Tibial artery (tissue), 4 donors: ENCODE measurements around the gene STARD10.

Source experiments
- DNase-seq, 2 donors: peaks; one replicate each; pipeline ENCODE4 v3.0.0-alpha.2; 2019
- H3K27ac ChIP-seq, 2 donors: fragments of 200-600 bp; sonication (generic) in 1 of 2; 1 replicate in 1 of 2; 2 replicates in 1 of 2; pipeline ENCODE4 v1.5.1; 2018 to 2019; ENCODE audit warnings: mild to moderate bottlenecking in 1 of 2
- H3K27me3 ChIP-seq, 2 donors: fragments of 200-600 bp; sonication (generic) in 1 of 2; one replicate each; pipeline versions ENCODE4 v1.5.1 to v1.6.0; 2016 to 2019
- H3K36me3 ChIP-seq, 3 donors: fragments of 200-600 bp; sonication (generic) in 2 of 3; one replicate each; pipeline ENCODE4 v1.5.1; 2016 to 2019; ENCODE audit warnings: mild to moderate bottlenecking in 2 of 3
- H3K4me1 ChIP-seq, 4 donors: fragments of 200-600 bp; sonication (generic) in 2 of 4; 1 replicate in 3 of 4; 2 replicates in 1 of 4; pipeline ENCODE4 v1.5.1; 2016 to 2019
- H3K4me3 ChIP-seq, 2 donors: fragments of 200-600 bp; sonication (generic) in 1 of 2; 1 replicate in 1 of 2; 2 replicates in 1 of 2; pipeline ENCODE4 v1.5.1; 2018 to 2019; ENCODE audit warnings: mild to moderate bottlenecking in 2 of 2
- H3K9me3 ChIP-seq, 3 donors: fragments of 200-600 bp; sonication (generic) in 1 of 3; one replicate each; pipeline ENCODE4 v1.5.1; 2016 to 2019
- CTCF ChIP-seq, 2 experiments: fragments of 200-600 bp in 1 of 2; fragments of 450-650 bp in 1 of 2; IDR thresholded peaks; one replicate each; pipeline ENCODE4 v1.5.1; 2017 to 2019; ENCODE audit warnings: antibody characterized with exemption in 2 of 2, mild to moderate bottlenecking in 1 of 2, moderate library complexity in 1 of 2
- intact Hi-C: fragments of 100-400 bp; cut with DNase I; formaldehyde crosslinking; loops from one replicate; pipeline ENCODE4 v1.15.0; 2023; ENCODE audit warnings: low total_unique reads

The STARD10 gene

GRCh38 chr11:72710278-72710677 lies 83.6 kb downstream of the STARD10 start:
- TF ChIP-seq CTCF (IDR thresholded peaks at IDR 0.05), result no peak
- peaks cover 37 to 89% (median 70%) of the 10 kb centered on the region in 3 donors for H3K36me3 ChIP-seq
- intact Hi-C loops, result no loop called here
- H3K27me3 ChIP-seq, result no peaks in the 10 kb centered on the region
- no peak overlapping the region for H3K27ac ChIP-seq
- H3K4me1 ChIP-seq, result no peaks in the 10 kb centered on the region
- DNase-seq, result no peak
- H3K9me3 ChIP-seq, result no peaks in the 10 kb centered on the region
- no peak overlapping the region for H3K4me3 ChIP-seq

GRCh38 chr11:72709478-72710238 lies 84.2 kb downstream of the STARD10 start:
- H3K27ac ChIP-seq, result no peak overlapping the region
- no peaks in the 10 kb centered on the region for H3K9me3 ChIP-seq
- peaks cover 37 to 95% (median 70%) of the 10 kb centered on the region in 3 donors for H3K36me3 ChIP-seq
- no peaks in the 10 kb centered on the region for H3K27me3 ChIP-seq
- H3K4me1 ChIP-seq, result no peaks in the 10 kb centered on the region
- no peak overlapping the region for H3K4me3 ChIP-seq
- no peak for TF ChIP-seq CTCF (IDR thresholded peaks at IDR 0.05)
- intact Hi-C loops, result no loop called here
- DNase-seq, result no peak

GRCh38 chr11:72707032-72707431 lies 86.8 kb downstream of the STARD10 start:
- peaks cover 42 to 99% (median 61%) of the 10 kb centered on the region in 3 donors for H3K36me3 ChIP-seq
- TF ChIP-seq CTCF (IDR thresholded peaks at IDR 0.05), result no peak
- no peaks in the 10 kb centered on the region for H3K9me3 ChIP-seq
- intact Hi-C loops, result no loop called here
- no peak overlapping the region for H3K27ac ChIP-seq
- H3K4me3 ChIP-seq, result no peak overlapping the region
- DNase-seq, result no peak
- peaks cover 0 to 20% (median 13%) of the 10 kb centered on the region in 4 donors for H3K4me1 ChIP-seq
- no peaks in the 10 kb centered on the region for H3K27me3 ChIP-seq

- no peaks in the 10 kb centered on the region for H3K27me3 ChIP-seq
- DNase-seq, result no peak
- no peak overlapping the region for H3K27ac ChIP-seq
- peaks cover 42 to 99% (median 61%) of the 10 kb centered on the region in 3 donors for H3K36me3 ChIP-seq
- peaks cover 0 to 20% (median 13%) of the 10 kb centered on the region in 4 donors for H3K4me1 ChIP-seq
- H3K9me3 ChIP-seq, result no peaks in the 10 kb centered on the region
- no peak overlapping the region for H3K4me3 ChIP-seq
- TF ChIP-seq CTCF (IDR thresholded peaks at IDR 0.05), result no peak
- intact Hi-C loops, result no loop called here
Measured at GRCh38 chr11:72706579-72706978, 87.3 kb downstream of the STARD10 start.

GRCh38 chr11:72705442-72706365 lies 88.1 kb downstream of the STARD10 start:
- H3K36me3 ChIP-seq, result peaks cover 42 to 99% (median 62%) of the 10 kb centered on the region in 3 donors
- H3K4me3 ChIP-seq, result no peak overlapping the region
- intact Hi-C loops, result no loop called here
- H3K27me3 ChIP-seq, result no peaks in the 10 kb centered on the region
- H3K4me1 ChIP-seq, result peaks cover 0 to 20% (median 13%) of the 10 kb centered on the region in 4 donors
- no peak overlapping the region for H3K27ac ChIP-seq
- H3K9me3 ChIP-seq, result no peaks in the 10 kb centered on the region
- TF ChIP-seq CTCF (IDR thresholded peaks at IDR 0.05), result no peak
- no peak for DNase-seq
